Measurements from ENCODE around the gene LMAN2L. TPM values are rescaled to one million over a fixed set of nuclear protein-coding genes. Genes with fewer than 3 reads are reported as not detected.
"Not testable (repeated sequence)": the region's sequence is repeated elsewhere in the genome, so short reads cannot be mapped to it uniquely, and the experiment has no call there.

The LMAN2L gene
- polyA plus RNA-seq, 1 donor: 28.5 TPM

GRCh38 chr2:96687266-96687665 lies 52.6 kb downstream of the LMAN2L start:
- no peak for DNase-seq

- no peak for DNase-seq
Observed at GRCh38 chr2:96685577-96686459, 54.0 kb downstream of the LMAN2L start.

GRCh38 chr2:96684883-96685576 lies 54.8 kb downstream of the LMAN2L start:
- DNase-seq: no peak

- DNase-seq: no peak
Observed at GRCh38 chr2:96683972-96684820, 55.7 kb downstream of the LMAN2L start.

GRCh38 chr2:96683307-96683706 lies 56.6 kb downstream of the LMAN2L start:
- DNase-seq: no peak

- DNase-seq: no peak
Observed at GRCh38 chr2:96681540-96681939, 58.3 kb downstream of the LMAN2L start.

- DNase-seq: no peak
Observed at GRCh38 chr2:96680561-96681141, 59.2 kb downstream of the LMAN2L start.

GRCh38 chr2:96679848-96680247 lies 60.0 kb downstream of the LMAN2L start:
- DNase-seq: no peak

GRCh38 chr2:96669539-96670215 lies 70.2 kb downstream of the LMAN2L start:
- no peak for DNase-seq

- no peak for DNase-seq
Observed at GRCh38 chr2:96668771-96669170, 71.1 kb downstream of the LMAN2L start.

- not testable (repeated sequence) for DNase-seq
Observed at GRCh38 chr2:96665717-96666116, 74.1 kb downstream of the LMAN2L start.

GRCh38 chr2:96665083-96665569 lies 74.7 kb downstream of the LMAN2L start:
- no peak for DNase-seq

GRCh38 chr2:96664366-96664925 lies 75.4 kb downstream of the LMAN2L start:
- no peak for DNase-seq

- no peak for DNase-seq
Observed at GRCh38 chr2:96663829-96664228, 76.0 kb downstream of the LMAN2L start.

- DNase-seq: no peak
Observed at GRCh38 chr2:96663177-96663576, 76.7 kb downstream of the LMAN2L start.

- DNase-seq: no peak
Observed at GRCh38 chr2:96662360-96662759, 77.5 kb downstream of the LMAN2L start.

GRCh38 chr2:96661324-96661723 lies 78.5 kb downstream of the LMAN2L start:
- DNase-seq: no peak

GRCh38 chr2:96656540-96656939 lies 83.3 kb downstream of the LMAN2L start:
- DNase-seq: no peak
